ENCODE measurements around the gene MTA2. TPM values are rescaled to one million over a fixed set of nuclear protein-coding genes. Genes with fewer than 3 reads are reported as not detected.

Gene MTA2
- total and polyA plus RNA-seq, 2 of the 8 experiments (the other 6 are each of a cell fraction or from before 2014, with no cell fraction given), result 25.7 to 114 TPM

DNA sequence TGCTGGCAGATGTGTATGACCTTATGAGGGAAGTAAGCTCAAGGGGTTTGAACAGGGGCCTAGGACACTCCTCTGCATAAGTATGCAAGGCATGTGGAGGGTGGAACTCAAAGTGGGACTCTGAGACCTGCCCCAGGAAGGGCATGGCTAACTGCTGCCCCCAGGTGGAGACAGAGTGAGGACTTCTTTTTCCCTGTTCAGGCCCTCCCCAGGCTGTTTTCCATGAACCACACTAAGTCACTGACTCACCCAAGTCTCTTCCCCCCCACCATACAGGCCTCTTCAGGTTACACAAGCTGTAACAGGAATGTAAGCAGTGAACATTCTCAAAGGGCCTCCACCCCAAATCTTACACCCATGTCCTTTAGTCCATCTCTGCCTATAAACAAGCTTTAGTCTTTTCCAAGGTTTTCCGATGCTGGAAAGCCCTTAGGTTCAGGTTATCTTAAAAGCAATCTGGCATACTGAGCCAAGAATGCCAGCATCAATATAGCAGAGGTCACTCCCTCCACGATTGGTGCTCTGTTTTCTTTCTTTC is 41.0 kb downstream of the MTA2 start (continued):
- TF ChIP-seq TBP (IDR thresholded peaks at IDR 0.05; ENCODE audit: low read depth, low read length) (peak; percentile 39; the same call in 1 of the 2 replicates), RFX5 (IDR thresholded peaks at IDR 0.05; ENCODE audit: borderline replicate concordance, low read depth, low read length) (peak; percentile 51; the same call in 1 of the 2 replicates)

Data from H1 (cell line).